ENCODE data around the gene UBE2J2.

UBE2J2 gene

DNA sequence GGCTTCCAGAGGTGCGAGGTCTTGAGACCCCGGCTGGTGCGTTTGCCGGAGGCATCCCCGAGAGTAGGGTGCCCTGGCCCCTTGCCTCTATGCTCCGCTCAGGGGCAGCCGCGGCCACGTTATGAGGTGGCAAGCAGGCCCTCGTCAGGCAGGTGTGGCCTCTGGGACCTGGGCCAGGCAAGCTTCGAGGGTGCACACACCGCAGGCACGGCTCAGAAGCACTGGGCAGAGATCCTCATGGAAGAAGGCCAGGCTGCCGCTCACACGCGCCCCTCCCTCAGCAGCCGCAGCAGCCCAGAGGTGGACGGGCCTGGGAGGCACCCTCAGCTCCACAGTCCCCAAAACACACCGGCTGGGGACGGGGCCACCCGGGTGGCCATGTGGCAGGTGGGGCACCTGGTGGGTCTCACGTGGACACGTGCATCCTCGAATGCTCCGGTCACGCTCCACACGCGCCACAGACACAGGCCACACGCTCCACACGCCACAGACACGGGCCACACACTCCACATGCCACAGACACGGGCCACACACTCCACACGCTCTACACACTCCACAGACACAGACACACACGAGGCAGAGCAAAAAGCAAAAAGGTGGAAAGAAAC is 48.3 kb downstream of the UBE2J2 start:
- no peak for DNase-seq

- DNase-seq: no peak
Observed at GRCh38 chr1:1223891-1224290, 49.8 kb downstream of the UBE2J2 start.

- no peak for DNase-seq
Observed at GRCh38 chr1:1223321-1223720, 50.3 kb downstream of the UBE2J2 start.

- no peak for DNase-seq
Observed at GRCh38 chr1:1222575-1223225, 51.0 kb downstream of the UBE2J2 start.

GRCh38 chr1:1221887-1222574 is 51.6 kb downstream of the UBE2J2 start:
- no peak for DNase-seq

- DNase-seq: no peak
Observed at GRCh38 chr1:1220197-1220596, 53.5 kb downstream of the UBE2J2 start.

GRCh38 chr1:1219341-1219740 is 54.3 kb downstream of the UBE2J2 start:
- no peak for DNase-seq

GRCh38 chr1:1218524-1219200 is 55.0 kb downstream of the UBE2J2 start:
- DNase-seq: no peak

DNA sequence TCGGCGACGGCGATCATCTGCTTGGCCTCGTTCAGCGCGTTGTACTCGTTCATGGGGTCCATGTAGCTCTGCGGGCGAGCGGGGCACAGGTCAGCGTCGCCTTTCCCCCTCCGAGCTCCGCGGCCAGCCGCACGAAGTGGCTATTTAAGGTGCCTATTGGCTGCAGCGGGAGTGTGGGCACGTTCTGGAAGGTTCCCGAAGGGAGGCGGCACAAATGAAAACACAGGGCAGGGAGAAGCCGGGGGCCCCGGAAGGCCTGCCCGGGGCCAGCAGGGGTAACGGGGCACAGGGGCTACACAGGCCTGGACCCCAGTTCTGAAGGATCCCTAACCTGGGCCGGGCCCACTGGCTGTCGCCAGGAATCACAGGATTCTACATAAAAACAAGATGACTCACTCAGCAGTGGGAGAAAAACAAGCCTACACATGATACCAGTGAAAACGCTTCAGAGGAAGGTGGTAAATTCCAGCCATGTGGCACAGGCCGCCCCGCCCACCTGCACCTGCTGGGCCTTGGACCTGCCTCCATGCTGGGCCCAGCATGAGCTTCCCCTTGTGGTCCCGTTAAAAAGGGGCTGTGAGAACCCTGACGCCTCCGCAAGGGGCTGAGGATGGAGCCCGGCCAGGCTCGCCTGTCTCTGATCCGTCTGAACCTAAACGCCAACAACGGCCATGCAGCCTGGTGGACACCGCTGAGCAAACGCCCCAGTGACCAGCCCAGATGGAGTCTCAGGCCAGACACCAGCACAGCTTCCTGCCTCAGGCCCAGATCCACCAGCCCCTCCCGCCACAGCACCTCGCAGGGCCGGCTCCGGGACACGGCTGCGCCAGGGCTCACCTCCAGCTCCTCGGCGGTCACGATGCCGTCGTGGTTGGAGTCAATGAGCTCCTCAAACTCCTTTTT is 55.8 kb downstream of the UBE2J2 start:
- no peak for DNase-seq

GRCh38 chr1:1216770-1217620 is 56.7 kb downstream of the UBE2J2 start:
- no peak for DNase-seq

GRCh38 chr1:1215881-1216605 is 57.6 kb downstream of the UBE2J2 start:
- no peak for DNase-seq

DNA sequence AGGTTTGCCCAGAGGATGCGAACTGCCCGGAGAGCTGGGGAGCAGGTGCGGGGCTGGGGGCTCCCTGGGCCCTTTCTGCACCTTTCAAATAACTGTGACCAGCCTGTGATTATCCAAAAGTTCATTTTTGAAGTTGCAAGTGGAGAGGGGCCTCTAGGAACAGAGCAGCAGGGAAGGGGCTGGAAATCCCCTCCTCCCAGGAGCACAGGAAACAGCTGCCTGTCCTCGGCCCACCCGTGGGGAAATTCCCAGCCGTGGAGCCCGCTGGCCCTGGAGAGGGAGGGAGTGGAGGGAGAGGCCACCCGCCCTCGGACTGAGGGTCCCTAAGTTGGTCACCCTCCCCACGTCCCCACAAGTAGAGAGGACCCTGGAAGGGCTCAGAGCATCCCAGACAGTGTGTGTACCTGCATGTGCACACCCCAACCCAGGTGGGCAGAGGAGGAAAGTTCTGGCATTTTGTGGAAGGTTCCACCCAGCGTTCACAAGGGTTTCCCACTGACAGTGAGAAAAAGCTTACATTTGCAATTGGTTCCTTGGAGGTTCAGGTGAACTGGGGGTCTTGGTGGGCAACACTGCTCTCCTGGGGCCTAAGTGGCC is 58.5 kb downstream of the UBE2J2 start:
- no peak for DNase-seq

GRCh38 chr1:1213345-1214265 is 60.0 kb downstream of the UBE2J2 start, which contains the start of gene TNFRSF4:
Gene TNFRSF4 (minus strand): TSS chr1:1214153. CDS start chr1:1214127, 26 bp downstream.
- DNase-seq: no peak

- DNase-seq: no peak
Observed at GRCh38 chr1:1212780-1213344, 60.8 kb downstream of the UBE2J2 start.

DNA sequence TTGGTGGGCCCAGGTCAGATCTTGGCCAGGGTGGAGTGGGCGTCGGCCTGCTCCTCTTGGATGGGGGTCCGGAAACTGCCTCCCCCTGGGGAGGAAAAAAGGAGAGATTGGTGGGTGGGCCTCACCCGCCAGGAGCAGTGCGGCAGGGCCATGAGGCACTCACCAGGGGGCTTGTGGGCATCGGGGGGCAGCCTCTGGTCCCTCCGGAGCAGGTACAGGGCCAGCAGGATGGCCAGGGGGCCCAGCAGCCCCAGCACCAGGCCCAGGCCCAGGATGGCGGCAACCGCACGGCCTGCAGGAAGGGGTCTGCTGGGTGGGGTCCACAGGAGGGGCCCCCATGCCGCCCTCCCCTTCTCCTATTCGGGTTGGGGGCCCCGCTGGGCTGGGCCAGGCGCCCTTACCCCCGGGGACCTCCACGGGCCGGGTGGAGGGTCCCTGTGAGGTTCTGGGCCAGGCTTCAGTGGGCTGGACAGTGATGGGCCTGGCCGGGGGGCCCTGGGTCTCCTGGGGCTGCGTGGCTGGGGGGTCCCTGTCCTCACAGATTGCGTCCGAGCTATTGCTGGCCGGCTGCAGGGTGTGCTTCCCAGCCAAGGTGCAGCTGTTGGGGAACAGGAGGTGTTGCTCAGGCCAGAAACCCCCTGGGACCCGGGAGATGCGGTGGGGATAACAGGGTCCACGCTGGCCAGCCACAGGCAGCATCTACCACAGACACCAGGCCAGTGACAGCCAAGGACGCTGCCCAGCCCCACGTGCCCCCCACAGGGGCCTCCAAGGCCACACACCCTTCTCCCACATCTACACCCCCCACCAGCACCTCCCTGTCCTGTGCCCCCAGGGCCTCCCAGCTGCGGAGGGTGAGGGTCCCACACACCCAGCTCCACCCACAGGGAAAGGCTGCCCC is 61.9 kb downstream of the UBE2J2 start:
- no peak for DNase-seq

DNA sequence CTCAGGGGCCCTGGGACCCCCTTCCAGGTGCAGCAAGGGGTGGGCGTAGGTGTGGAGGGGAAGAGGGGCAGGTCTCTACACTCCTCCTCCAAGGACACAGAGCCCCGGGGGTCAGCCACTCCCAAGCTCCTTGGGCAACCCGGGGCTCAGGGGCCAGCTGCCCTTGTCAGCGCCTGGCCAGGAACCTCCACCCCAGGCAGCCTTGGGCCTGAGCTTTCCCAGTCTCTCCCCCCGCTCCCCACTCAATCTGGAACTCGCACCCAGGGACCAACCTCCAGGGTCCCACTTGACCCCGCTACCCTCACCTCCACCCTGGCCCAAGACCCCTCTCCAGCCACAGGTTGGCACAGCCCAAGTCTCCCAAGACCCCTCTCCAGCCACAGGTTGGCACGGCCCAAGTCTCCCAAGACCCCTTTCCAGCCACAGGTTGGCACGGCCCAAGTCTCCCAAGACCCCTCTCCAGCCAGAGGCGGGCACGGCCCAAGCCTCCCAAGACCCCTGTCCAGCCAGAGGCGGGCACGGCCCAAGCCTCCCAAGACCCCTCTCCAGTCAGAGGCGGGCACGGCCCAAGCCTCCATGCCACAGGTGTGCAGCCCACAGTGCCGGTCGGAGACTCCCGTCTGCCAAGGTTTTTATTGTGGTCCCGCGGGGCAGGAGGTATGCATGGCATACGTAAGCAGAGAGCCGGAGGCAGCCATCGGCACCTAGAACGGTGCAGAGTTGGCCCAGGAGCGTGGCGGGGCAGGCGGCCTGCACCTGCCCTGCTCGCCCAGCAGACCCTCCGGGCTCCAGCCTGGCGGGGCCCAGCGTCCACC is 62.7 kb downstream of the UBE2J2 start:
- DNase-seq: no peak
